Stimulated activated CD8-positive, alpha-beta memory T cell treated with anti-CD3 and anti-CD28 coated beads, Interleukin-15, amount 100 ng/mL, for 4 hours (primary cell): ENCODE results near the gene SSBP3.

Source experiments
- DNase-seq, 2 donors: peaks; one replicate each; pipeline ENCODE4 v3.0.0-alpha.2; 2020; ENCODE audit warnings: low read depth in 2 of 2

The SSBP3 gene

GRCh38 chr1:54409156-54410142 lies 3.3 kb upstream of the SSBP3 start:
- DNase-seq = no peak

- DNase-seq = no peak
These were observed 2.2 kb upstream of the SSBP3 start for GRCh38 chr1:54408147-54409066.

GRCh38 chr1:54407404-54408146 lies 1.4 kb upstream of the SSBP3 start:
- peak in 1 of 2 donors; percentile 55 for DNase-seq

GRCh38 chr1:54407154-54407403 lies 885 bp upstream of the SSBP3 start:
- no peak for DNase-seq

GRCh38 chr1:54405898-54406293 lies 298 bp downstream of the SSBP3 start:
- no peak for DNase-seq

GRCh38 chr1:54404939-54405897 lies 976 bp downstream of the SSBP3 start:
- no peak for DNase-seq

GRCh38 chr1:54404263-54404662 lies 1.9 kb downstream of the SSBP3 start:
- no peak for DNase-seq

- no peak for DNase-seq
These were observed 2.4 kb downstream of the SSBP3 start for GRCh38 chr1:54403808-54404261.

- DNase-seq = no peak
These were observed 2.8 kb downstream of the SSBP3 start for GRCh38 chr1:54403405-54403804.

GRCh38 chr1:54402896-54403295 lies 3.3 kb downstream of the SSBP3 start:
- no peak for DNase-seq

- no peak for DNase-seq
These were observed 4.4 kb downstream of the SSBP3 start for GRCh38 chr1:54401799-54402198.

- no peak for DNase-seq
These were observed 5.9 kb downstream of the SSBP3 start for GRCh38 chr1:54400329-54400728.

- no peak for DNase-seq
These were observed 6.4 kb downstream of the SSBP3 start for GRCh38 chr1:54399765-54400164.

- DNase-seq = no peak
These were observed 7.1 kb downstream of the SSBP3 start for GRCh38 chr1:54398963-54399528.

GRCh38 chr1:54397980-54398379 lies 8.2 kb downstream of the SSBP3 start:
- no peak for DNase-seq

GRCh38 chr1:54397090-54397591 lies 9.1 kb downstream of the SSBP3 start:
- no peak for DNase-seq

GRCh38 chr1:54396261-54396933 lies 9.8 kb downstream of the SSBP3 start:
- DNase-seq = no peak

GRCh38 chr1:54395281-54395934 lies 10.8 kb downstream of the SSBP3 start:
- DNase-seq = no peak

GRCh38 chr1:54394104-54394503 lies 12.1 kb downstream of the SSBP3 start:
- DNase-seq = no peak
